Femur (tissue), 1 donor: ENCODE measurements around the gene SFXN2.

Source experiments
- DNase-seq: peaks from one replicate; pipeline ENCODE4 v3.0.0-alpha.2; 2017

Gene SFXN2

DNA sequence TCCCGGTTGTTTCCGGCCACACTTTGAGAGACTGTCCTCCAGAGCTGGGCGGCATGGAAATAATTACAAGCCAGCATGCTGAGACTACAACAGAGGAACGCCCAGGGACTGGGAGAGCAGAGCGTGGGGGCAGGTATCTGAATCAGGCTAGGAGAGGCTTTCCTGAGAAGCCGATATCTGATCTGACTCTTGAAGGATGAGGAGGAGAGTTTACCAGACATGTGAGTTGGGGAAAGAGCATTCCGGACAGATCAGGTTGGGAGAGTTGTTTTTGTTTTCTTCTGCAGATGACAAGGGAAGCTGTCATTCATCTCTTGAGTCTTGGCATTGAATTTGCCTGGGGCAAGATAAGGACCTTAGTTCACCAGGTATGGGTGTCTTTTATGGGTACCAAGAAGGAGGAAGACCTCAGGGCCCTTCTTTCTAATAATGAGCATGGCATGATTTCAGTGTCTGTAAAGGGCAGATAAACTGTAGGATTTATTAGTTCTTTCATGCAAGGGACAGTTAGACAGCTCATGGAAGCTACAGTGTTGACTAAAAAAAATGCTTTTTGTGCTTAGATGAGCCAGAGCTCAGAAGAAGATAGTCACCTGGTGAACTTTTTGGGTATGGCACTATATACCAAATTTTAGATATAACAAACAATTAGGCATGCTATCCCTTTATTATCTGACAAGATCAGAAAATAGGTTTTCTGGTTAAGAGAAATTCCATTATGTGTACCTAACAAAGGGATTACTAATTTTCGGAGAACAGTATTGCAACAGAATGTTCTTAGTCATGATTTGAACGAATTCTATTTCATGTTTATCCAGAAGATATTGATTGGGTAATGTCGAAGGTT is 65.5 kb downstream of the SFXN2 start:
- no peak for DNase-seq

DNA sequence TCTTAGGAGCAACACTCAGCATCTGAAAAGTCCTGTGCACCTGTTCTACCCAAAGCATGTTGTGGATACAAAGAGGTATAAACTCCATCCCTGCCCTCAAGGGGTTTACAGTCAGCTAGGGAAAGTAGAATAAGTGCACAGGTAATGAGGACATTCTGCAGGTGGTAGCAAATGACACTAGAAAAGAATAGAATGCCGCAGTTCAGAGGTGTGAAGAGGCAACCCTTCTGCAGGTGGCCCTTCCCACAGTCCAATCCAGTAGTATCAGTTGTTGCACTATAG is 66.0 kb downstream of the SFXN2 start:
- DNase-seq = no peak

DNA sequence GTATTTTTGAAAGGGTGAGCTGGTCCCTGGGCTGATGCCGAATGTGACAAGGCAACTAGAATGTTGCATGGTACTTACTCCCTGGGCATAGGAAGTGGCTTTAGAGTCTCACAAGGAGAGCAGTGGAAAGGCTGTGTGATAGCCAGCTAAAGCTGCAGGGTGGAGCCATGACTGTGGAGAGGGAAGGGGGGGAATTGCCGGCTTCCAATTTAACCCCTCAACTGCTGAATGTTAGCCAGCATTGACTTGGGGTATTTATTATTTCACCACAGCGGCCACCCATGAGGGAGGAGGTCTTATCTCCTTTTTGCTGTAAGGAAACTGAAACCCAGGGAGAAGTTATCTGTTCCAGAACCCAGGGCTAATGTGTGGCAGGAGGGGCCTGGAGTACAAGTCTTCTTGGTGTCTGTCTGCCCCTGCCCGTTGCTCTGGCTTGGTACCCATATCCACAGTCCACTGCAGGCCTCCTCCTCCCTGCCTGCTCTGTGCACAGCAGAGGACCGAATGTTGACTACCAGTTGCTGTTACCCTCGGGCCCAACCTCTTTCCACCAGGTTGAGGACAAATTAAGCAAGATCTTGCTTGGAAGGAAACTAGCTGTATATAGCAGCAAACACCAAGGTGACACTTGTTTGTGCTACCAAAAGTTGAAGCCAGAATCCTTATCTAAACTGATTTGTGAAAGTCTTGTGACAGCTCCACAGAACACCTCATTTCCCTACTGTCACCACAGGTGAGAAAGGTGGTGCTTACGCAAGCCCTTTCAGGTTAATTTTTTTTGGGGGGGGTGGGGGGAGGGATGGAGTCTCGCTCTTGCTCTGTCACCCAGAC is 66.9 kb downstream of the SFXN2 start:
- peak; percentile 70 for DNase-seq

DNA sequence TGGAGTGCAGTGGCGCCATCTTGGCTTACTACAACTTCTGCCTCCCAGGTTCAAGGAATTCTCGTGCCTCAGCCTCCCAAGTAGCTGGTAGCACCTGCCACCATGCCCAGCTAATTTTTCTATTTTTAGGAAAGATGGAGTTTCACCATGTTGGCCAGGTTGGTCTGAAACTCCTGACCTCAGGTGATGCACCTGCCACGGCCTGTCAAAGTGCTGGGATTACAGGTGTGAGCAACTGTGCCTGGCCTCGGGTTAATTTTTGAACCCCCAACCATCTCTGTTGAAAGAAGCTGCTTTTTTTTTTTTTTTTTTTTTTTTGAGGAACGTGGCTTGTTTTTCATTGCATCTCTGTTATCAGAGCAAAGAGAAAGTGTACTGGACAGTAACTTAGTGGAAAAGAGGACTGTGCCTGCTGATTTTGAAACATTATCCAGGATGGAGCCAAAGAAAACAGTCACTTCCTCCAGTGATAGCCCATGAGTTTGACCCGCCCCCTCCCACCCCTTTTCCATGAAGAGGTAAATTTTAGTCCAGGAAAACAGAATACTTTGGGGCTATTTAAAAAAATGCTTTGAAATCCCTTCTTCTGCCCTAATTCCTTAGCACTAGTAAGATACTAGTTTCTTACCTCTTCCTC is 67.6 kb downstream of the SFXN2 start:
- DNase-seq = no peak

DNA sequence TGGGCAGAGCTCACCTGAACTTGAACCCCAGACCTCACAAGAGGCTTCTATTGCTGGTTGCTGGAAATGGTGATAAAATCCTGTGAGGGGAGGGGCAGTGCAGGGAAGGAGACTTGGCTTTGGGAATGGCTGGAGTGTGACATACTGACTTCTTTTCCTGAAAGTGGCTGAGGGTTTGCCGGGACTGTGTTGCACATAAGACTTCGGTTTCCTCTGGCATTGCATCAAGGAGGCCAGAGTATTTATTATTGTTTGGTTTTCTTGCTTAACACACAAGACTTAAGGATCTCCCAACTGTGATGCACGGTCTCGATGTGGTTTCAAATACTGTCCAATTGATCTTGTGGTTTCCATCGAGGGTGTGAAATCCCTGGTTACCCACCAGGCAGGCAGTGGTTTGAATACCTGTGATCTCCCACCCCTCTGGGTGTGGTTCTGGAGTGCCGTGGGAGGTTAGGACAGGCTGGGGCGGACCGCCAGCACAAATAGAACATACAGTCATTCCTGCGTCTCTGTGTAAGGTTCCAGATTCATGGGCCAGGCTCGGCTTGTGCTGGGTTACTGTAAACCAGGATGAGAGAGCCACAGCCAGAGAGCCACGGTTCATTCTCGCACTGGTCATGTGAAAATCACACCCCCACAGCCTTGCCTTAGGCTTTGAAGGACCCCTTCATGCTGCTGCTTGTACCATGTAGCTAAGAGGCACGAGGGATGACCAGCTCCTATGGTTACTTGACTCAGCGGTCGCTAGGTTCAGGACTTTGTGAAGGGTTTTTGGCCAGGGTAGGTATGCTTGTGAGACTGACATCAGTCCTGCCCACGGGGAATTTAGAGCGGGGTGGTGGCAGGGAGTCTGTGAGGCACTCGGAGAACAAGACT is 68.5 kb downstream of the SFXN2 start:
- DNase-seq = peak; percentile 81

DNA sequence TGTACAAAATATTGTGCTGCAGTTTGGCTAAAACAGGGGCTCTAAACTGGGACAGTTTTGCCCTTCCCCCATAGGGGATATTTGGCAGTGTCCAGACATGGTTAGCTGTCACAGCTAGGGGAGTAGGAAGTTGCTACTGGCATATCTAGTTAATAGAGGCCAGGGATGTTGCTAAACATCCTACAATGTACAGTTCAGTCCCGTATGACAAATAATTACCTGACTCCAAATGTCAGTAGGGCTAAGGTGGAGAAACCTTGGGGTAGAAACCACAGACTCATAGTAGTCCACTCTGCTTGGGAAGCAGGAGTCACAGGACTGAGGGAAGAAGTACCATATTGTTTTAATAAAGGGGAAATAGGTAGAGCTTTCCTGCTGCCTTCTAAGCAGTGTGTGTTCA is 69.1 kb downstream of the SFXN2 start:
- no peak for DNase-seq

DNA sequence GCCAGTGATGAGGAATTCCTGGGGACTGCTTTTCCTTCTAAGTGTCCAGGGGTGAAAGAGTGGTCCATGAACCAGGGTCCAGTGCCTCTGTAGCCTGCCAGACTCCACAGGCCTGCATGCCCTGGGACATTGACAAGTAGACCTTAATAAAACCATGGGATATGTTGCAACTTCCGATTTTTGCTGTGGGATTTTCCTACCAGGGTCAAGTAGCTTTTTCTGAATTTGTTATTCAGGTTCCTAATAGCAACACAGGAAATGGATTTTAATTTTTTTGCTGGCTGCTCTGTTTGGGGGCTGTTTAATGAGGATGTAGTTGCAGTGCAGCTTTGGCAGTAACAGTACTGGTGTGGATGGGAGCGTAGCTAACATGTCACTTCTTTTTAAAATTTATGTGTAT is 71.4 kb downstream of the SFXN2 start:
- peak; percentile 44 for DNase-seq

DNA sequence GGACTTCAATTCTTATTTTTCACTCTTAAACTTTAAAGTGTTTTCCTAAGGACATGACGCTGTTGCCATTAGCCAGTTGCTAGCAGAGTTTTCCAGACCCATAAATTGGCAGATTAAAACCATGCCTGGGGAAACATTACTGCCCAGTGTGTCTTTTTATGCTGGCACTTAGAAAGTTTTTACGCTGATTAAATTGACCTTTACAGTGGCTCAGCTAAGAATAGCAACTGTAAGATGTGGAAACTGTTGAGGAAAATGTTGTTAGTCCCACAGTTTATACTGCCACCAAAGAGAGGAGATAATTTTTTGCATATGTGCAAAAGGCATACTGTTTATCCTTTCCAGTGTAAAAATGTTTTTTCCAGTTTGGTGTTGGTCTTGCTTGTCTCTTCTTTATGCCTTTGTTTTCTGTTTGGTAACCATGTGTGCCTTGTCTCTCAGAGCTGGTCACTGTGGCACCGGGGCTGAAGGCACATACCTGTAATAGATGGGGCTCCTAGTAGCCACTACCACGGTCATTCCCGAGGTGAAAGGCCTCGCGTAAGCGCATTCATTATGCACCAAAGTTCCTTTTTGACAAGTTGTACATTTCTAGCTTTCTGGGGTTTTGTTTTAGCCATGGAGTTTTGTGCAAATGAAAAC is 77.4 kb downstream of the SFXN2 start:
- peak; percentile 29 for DNase-seq
